Neuron (in vitro differentiated cells): ENCODE measurements around the gene PUS10.

Experiments
- H2AFZ ChIP-seq: one replicate; pipeline ENCODE4 v1.6.1; 2013; ENCODE audit warnings: low read depth, mild to moderate bottlenecking, inconsistent platforms, low read length, moderate library complexity
- H3K27me3 ChIP-seq: one replicate; pipeline ENCODE4 v1.6.1; 2013; ENCODE audit warnings: low read length; ENCODE audit not compliant: insufficient read depth
- H3K36me3 ChIP-seq: one replicate; pipeline ENCODE4 v1.6.1; 2013; ENCODE audit warnings: low read length; ENCODE audit not compliant: insufficient read depth
- H3K4me1 ChIP-seq: one replicate; pipeline ENCODE4 v1.6.1; 2013; ENCODE audit warnings: low read length; ENCODE audit not compliant: insufficient read depth
- H3K4me3 ChIP-seq: 2 replicates; pipeline ENCODE4 v1.5.1; 2013; ENCODE audit warnings: mild to moderate bottlenecking, low read length, moderate library complexity
- H3K9me3 ChIP-seq: one replicate; pipeline ENCODE4 v1.6.1; 2013; ENCODE audit warnings: low read length

The PUS10 gene

DNA sequence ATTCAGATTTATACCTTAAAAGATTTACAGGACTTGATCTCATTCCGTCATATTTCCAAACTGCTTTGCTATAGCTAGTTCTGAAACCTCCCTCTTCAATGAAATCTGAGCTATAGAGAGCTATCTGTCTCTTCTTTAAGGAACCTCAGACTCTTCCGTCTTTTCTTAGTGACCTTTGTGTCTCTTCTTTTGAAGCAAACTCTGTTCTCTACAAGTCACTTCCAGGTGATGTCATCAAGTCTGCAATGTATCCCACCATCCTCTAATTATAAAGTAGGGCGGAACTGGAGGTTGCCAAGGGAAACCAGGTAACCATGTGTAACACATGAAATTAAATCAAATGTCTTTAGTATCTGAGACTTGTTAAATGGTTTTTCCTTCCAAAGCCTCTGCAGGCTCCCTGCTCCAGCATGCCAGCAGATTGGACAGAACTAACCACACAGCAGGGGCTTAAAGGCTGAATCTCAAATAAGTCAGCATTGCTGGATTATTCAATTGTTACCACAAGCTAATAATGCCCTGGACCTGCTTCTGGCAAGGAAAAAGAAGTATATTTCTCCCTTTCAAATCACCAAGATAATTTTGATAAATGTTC is 41.7 kb downstream of the PUS10 start:
- H3K36me3 ChIP-seq: no peaks in the 10 kb centered on the region
- no peaks in the 10 kb centered on the region for H3K9me3 ChIP-seq
- H3K4me3 ChIP-seq: no peak overlapping the region
- no peak overlapping the region for H2AFZ ChIP-seq
- peaks cover 6% of the 10 kb centered on the region for H3K4me1 ChIP-seq
- H3K27me3 ChIP-seq: no peaks in the 10 kb centered on the region

GRCh38 chr2:60974652-60975051 is 43.4 kb downstream of the PUS10 start:
- H3K4me3 ChIP-seq: no peak overlapping the region

GRCh38 chr2:60973705-60974104 is 44.4 kb downstream of the PUS10 start:
- no peaks in the 10 kb centered on the region for H3K36me3 ChIP-seq
- no peaks in the 10 kb centered on the region for H3K9me3 ChIP-seq
- peaks cover 6% of the 10 kb centered on the region for H3K4me1 ChIP-seq
- H3K27me3 ChIP-seq: no peaks in the 10 kb centered on the region
- no peak overlapping the region for H2AFZ ChIP-seq
- no peak overlapping the region for H3K4me3 ChIP-seq

More at GRCh38 chr2:60974652-60975051, 43.4 kb downstream of the PUS10 start:
- H2AFZ ChIP-seq: no peak overlapping the region
- no peaks in the 10 kb centered on the region for H3K36me3 ChIP-seq
- H3K4me1 ChIP-seq: peaks cover 6% of the 10 kb centered on the region
- H3K27me3 ChIP-seq: no peaks in the 10 kb centered on the region
- no peaks in the 10 kb centered on the region for H3K9me3 ChIP-seq

GRCh38 chr2:60972889-60973656 is 45.0 kb downstream of the PUS10 start:
- Histone ChIP-seq H3K4me1 (peaks cover 6% of the 10 kb centered on the region), H3K4me3 (no peak overlapping the region), H3K27me3 (no peaks in the 10 kb centered on the region), H3K9me3 (no peaks in the 10 kb centered on the region), H2AFZ (no peak overlapping the region), H3K36me3 (no peaks in the 10 kb centered on the region)

GRCh38 chr2:60966507-60967405 is 51.3 kb downstream of the PUS10 start:
- Histone ChIP-seq H2AFZ (no peak overlapping the region), H3K4me1 (no peaks in the 10 kb centered on the region), H3K4me3 (no peak overlapping the region), H3K36me3 (no peaks in the 10 kb centered on the region), H3K9me3 (no peaks in the 10 kb centered on the region), H3K27me3 (no peaks in the 10 kb centered on the region)

- no peak overlapping the region for H3K4me3 ChIP-seq
- no peaks in the 10 kb centered on the region for H3K9me3 ChIP-seq
- H3K36me3 ChIP-seq: no peaks in the 10 kb centered on the region
- no peaks in the 10 kb centered on the region for H3K4me1 ChIP-seq
- no peak overlapping the region for H2AFZ ChIP-seq
- no peaks in the 10 kb centered on the region for H3K27me3 ChIP-seq
Measured at GRCh38 chr2:60965499-60965785, 52.6 kb downstream of the PUS10 start.

- Histone ChIP-seq H3K4me3 (no peak overlapping the region), H3K27me3 (no peaks in the 10 kb centered on the region), H3K9me3 (no peaks in the 10 kb centered on the region), H3K4me1 (no peaks in the 10 kb centered on the region), H3K36me3 (no peaks in the 10 kb centered on the region), H2AFZ (no peak overlapping the region)
Measured at GRCh38 chr2:60964651-60965498, 53.2 kb downstream of the PUS10 start.

GRCh38 chr2:60963190-60963589 is 54.9 kb downstream of the PUS10 start:
- Histone ChIP-seq H3K27me3 (no peaks in the 10 kb centered on the region), H3K4me1 (no peaks in the 10 kb centered on the region), H3K9me3 (no peaks in the 10 kb centered on the region), H3K4me3 (no peak overlapping the region), H2AFZ (no peak overlapping the region), H3K36me3 (no peaks in the 10 kb centered on the region)

DNA sequence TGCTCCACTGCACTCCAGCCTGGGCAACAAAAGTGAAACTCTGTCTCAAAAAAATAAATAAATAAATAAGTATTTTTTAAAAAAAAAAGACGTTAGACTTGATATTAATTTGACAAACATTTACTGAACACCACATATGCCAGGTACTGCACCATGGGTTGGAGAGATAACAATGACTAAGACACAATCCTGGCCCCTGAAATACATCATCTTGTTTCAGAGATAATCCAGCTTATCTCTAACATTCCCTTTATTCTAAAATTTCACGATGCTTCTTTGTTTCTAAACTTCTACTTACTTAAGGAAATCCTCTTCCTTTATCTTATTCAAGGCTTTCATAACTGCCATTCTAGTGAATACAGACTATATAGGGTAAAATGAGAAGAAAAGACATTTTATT is 55.5 kb downstream of the PUS10 start:
- H3K36me3 ChIP-seq: no peaks in the 10 kb centered on the region
- H3K4me3 ChIP-seq: no peak overlapping the region
- no peaks in the 10 kb centered on the region for H3K4me1 ChIP-seq
- H3K9me3 ChIP-seq: no peaks in the 10 kb centered on the region
- H2AFZ ChIP-seq: no peak overlapping the region
- no peaks in the 10 kb centered on the region for H3K27me3 ChIP-seq

DNA sequence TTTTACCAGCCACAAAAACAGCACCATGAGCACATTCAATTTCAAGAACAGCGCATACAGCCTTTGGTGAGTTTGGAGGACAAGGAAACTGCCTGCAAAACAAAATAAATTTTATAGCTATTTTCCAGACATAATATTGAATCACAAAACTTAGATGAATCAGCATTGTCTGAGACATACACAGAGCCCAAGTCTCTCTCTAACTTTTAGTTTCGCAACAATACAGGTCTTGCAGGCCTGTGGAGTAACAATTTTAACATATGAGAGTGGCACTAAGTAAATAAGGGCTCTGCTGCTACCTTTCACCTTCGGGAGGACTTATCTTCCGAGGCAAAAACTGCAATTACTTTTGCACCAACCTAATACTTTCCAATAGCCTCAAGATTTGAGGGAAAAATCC is 56.6 kb downstream of the PUS10 start:
- H3K4me3 ChIP-seq: no peak overlapping the region
- no peaks in the 10 kb centered on the region for H3K9me3 ChIP-seq
- H2AFZ ChIP-seq: no peak overlapping the region
- no peaks in the 10 kb centered on the region for H3K36me3 ChIP-seq
- no peaks in the 10 kb centered on the region for H3K27me3 ChIP-seq
- H3K4me1 ChIP-seq: no peaks in the 10 kb centered on the region

GRCh38 chr2:60960706-60961105 is 57.3 kb downstream of the PUS10 start:
- H3K4me1 ChIP-seq: no peaks in the 10 kb centered on the region
- no peaks in the 10 kb centered on the region for H3K9me3 ChIP-seq
- H3K27me3 ChIP-seq: no peaks in the 10 kb centered on the region
- H2AFZ ChIP-seq: no peak overlapping the region
- no peaks in the 10 kb centered on the region for H3K36me3 ChIP-seq
- no peak overlapping the region for H3K4me3 ChIP-seq

DNA sequence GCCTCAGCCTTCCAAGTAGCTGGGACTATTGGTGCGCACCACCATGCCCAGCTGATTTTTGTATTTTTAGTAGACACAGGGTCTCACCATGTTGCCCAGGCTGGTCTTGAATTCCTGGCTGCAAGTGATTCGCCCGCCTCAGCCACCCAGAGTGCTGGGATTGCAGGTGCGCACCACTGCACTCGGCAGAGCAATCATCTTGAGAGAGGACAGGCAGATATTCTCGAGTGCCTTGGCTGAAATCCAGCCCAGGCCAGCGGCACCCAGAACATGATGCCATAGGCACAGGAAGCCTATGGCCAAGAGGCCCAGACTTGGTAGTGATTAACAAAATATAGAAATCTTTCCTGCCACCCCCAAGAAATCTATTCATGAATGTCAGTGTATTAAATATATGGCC is 58.6 kb downstream of the PUS10 start:
- H3K27me3 ChIP-seq: no peaks in the 10 kb centered on the region
- no peaks in the 10 kb centered on the region for H3K36me3 ChIP-seq

More for the DNA sequence above, 58.6 kb downstream of the PUS10 start:
- no peaks in the 10 kb centered on the region for H3K9me3 ChIP-seq
- no peak overlapping the region for H2AFZ ChIP-seq
- no peak overlapping the region for H3K4me3 ChIP-seq
- H3K4me1 ChIP-seq: no peaks in the 10 kb centered on the region
